H1 (cell line): ENCODE data around the gene MAML3. TPM values are rescaled to one million over a fixed set of nuclear protein-coding genes. Genes with fewer than 3 reads are reported as not detected.

Experiments
- BRCA1 ChIP-seq: IDR thresholded peaks from 2 replicates; pipeline ENCODE4 v1.6.1; 2012; ENCODE audit warnings: low read depth, low read length, improper control_type of control experiment
- CHD2 ChIP-seq: IDR thresholded peaks from 2 replicates; pipeline ENCODE4 v1.6.1; 2012; ENCODE audit warnings: low read length, improper control_type of control experiment
- EP300 ChIP-seq, 2 experiments: IDR thresholded peaks; 1 replicate in 1 of 2; 2 replicates in 1 of 2; pipeline ENCODE4 v1.6.1; 2011 to 2012; ENCODE audit warnings: low read depth in 2 of 2, low read length in 2 of 2, mild to moderate bottlenecking in 2 of 2, borderline replicate concordance in 1 of 2, inconsistent platforms in 1 of 2, moderate library complexity in 1 of 2
- GTF2F1 ChIP-seq: IDR thresholded peaks from 2 replicates; pipeline ENCODE4 v1.6.1; 2012; ENCODE audit warnings: low read depth, low read length, improper control_type of control experiment, borderline replicate concordance
- NANOG ChIP-seq: IDR thresholded peaks from 2 replicates; pipeline ENCODE4 v1.6.1; 2011; ENCODE audit warnings: low read length, low read depth, mild to moderate bottlenecking, inconsistent platforms; ENCODE audit not compliant: insufficient read depth, poor library complexity, severe bottlenecking
- NRF1 ChIP-seq: IDR thresholded peaks from 2 replicates; pipeline ENCODE4 v1.6.1; 2011; ENCODE audit warnings: mild to moderate bottlenecking, low read depth, low read length, improper control_type of control experiment
- TAF1 ChIP-seq: IDR thresholded peaks from 2 replicates; pipeline ENCODE4 v1.6.1; 2011; ENCODE audit warnings: mild to moderate bottlenecking, low read depth, low read length
- polyA plus RNA-seq, 7 experiments: library from polyadenylated mRNA; depleted of rRNA in 3 of 7; stranded (reverse) in 5 of 7; unstranded in 2 of 7; fragments of >200 nt in 5 of 7; fragments of 200-250 nt in 2 of 7; gene quantifications; 1 replicate in 5 of 7; 2 replicates in 1 of 7; 4 replicates in 1 of 7; pipeline versions ENCODE4 v1.2.1 to v1.2.3, GENCODE V29; 2011 to 2013; ENCODE audit warnings: missing spikeins in 2 of 7, mixed read lengths in 2 of 7
- total RNA-seq: library from RNA; stranded (reverse); fragmentation: NEBNext Ultra II Directional; extraction: Animal tissue kit (Norgen Biotek cat#: 25700); gene quantifications from 2 replicates; pipeline ENCODE4 v1.2.1, GENCODE V29; 2021
- TF ChIP-seq, protein P1 (sequence below): fragments of 300-600 bp; sonication (generic); IDR thresholded peaks from 2 replicates; pipeline ENCODE4 v1.7.1; 2012; ENCODE audit warnings: low read length, moderate library complexity, mild to moderate bottlenecking, inconsistent platforms; ENCODE audit not compliant: insufficient replicate concordance

MAML3 gene
- total and polyA plus RNA-seq, 2 of the 8 experiments (the other 6 are each of a cell fraction or from before 2014, with no cell fraction given): 2.1 to 5.7 TPM

DNA sequence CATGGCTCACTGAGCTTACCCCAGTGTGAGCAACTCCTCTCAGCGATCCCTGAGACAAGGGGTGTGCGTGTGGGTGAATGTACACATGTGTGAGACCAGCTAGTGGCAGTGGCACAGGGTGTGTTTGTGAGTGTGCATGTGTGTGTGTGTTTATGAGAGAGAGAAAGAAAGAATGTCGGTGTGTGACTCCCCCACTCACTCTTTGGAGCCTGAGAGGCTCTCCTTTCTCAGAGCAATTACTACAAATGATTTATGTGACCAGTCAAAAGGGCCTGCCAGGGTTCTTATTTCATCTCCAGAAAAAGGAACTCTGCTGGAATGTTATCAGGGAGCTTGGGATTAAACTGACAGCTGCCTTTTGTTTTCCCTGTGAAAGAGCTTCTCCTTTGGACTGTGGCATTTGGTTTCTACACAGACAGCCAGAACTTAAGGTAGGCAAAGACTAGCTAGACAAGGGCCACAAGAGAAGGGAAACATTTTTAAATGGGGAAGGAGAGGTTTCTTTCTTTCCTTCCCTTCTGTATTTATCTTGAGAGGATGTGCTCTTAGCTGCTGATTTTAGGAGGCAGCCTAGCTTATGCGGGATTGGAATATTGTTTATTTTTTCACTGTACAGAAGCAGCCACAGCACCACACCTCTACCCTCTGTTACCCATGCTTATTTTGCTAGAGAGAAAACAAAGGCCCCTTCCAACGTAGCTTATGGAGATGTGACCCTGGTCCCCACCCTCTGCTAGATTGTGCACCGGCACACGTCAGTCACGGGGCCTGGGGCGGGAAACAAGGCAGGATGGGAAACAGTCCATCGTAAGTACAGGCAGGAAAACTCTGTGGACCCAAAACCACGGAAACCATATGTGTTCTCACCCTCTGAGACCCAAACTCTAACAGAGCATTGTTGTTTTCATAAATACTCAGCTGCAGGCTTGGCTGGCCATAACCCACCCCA is 344.9 kb downstream of the MAML3 start (continued):
- TF ChIP-seq, protein P1, sequence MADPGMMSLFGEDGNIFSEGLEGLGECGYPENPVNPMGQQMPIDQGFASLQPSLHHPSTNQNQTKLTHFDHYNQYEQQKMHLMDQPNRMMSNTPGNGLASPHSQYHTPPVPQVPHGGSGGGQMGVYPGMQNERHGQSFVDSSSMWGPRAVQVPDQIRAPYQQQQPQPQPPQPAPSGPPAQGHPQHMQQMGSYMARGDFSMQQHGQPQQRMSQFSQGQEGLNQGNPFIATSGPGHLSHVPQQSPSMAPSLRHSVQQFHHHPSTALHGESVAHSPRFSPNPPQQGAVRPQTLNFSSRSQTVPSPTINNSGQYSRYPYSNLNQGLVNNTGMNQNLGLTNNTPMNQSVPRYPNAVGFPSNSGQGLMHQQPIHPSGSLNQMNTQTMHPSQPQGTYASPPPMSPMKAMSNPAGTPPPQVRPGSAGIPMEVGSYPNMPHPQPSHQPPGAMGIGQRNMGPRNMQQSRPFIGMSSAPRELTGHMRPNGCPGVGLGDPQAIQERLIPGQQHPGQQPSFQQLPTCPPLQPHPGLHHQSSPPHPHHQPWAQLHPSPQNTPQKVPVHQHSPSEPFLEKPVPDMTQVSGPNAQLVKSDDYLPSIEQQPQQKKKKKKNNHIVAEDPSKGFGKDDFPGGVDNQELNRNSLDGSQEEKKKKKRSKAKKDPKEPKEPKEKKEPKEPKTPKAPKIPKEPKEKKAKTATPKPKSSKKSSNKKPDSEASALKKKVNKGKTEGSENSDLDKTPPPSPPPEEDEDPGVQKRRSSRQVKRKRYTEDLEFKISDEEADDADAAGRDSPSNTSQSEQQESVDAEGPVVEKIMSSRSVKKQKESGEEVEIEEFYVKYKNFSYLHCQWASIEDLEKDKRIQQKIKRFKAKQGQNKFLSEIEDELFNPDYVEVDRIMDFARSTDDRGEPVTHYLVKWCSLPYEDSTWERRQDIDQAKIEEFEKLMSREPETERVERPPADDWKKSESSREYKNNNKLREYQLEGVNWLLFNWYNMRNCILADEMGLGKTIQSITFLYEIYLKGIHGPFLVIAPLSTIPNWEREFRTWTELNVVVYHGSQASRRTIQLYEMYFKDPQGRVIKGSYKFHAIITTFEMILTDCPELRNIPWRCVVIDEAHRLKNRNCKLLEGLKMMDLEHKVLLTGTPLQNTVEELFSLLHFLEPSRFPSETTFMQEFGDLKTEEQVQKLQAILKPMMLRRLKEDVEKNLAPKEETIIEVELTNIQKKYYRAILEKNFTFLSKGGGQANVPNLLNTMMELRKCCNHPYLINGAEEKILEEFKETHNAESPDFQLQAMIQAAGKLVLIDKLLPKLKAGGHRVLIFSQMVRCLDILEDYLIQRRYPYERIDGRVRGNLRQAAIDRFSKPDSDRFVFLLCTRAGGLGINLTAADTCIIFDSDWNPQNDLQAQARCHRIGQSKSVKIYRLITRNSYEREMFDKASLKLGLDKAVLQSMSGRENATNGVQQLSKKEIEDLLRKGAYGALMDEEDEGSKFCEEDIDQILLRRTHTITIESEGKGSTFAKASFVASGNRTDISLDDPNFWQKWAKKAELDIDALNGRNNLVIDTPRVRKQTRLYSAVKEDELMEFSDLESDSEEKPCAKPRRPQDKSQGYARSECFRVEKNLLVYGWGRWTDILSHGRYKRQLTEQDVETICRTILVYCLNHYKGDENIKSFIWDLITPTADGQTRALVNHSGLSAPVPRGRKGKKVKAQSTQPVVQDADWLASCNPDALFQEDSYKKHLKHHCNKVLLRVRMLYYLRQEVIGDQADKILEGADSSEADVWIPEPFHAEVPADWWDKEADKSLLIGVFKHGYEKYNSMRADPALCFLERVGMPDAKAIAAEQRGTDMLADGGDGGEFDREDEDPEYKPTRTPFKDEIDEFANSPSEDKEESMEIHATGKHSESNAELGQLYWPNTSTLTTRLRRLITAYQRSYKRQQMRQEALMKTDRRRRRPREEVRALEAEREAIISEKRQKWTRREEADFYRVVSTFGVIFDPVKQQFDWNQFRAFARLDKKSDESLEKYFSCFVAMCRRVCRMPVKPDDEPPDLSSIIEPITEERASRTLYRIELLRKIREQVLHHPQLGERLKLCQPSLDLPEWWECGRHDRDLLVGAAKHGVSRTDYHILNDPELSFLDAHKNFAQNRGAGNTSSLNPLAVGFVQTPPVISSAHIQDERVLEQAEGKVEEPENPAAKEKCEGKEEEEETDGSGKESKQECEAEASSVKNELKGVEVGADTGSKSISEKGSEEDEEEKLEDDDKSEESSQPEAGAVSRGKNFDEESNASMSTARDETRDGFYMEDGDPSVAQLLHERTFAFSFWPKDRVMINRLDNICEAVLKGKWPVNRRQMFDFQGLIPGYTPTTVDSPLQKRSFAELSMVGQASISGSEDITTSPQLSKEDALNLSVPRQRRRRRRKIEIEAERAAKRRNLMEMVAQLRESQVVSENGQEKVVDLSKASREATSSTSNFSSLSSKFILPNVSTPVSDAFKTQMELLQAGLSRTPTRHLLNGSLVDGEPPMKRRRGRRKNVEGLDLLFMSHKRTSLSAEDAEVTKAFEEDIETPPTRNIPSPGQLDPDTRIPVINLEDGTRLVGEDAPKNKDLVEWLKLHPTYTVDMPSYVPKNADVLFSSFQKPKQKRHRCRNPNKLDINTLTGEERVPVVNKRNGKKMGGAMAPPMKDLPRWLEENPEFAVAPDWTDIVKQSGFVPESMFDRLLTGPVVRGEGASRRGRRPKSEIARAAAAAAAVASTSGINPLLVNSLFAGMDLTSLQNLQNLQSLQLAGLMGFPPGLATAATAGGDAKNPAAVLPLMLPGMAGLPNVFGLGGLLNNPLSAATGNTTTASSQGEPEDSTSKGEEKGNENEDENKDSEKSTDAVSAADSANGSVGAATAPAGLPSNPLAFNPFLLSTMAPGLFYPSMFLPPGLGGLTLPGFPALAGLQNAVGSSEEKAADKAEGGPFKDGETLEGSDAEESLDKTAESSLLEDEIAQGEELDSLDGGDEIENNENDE: no peak
- TF ChIP-seq EP300 (IDR thresholded peaks at IDR 0.05; ENCODE audit: borderline replicate concordance in 1 of 2, low read depth in 2 of 2, low read length in 2 of 2) (no peak), TAF1 (no peak), NRF1 (no peak), BRCA1 (no peak), CHD2 (no peak), GTF2F1 (no peak), NANOG (no peak)
